Common myeloid progenitor, CD34-positive (primary cell): ENCODE measurements around the gene ANLN. TPM values are rescaled to one million over a fixed set of nuclear protein-coding genes. Genes with fewer than 3 reads are reported as not detected.

Experiments used
- CTCF ChIA-PET: fragments of 350-600 bp; sonication (Branson Sonifier 250); formaldehyde crosslinking; loops from one replicate; lab custom pipeline; 2021; ENCODE audit warnings: antibody characterized with exemption; lab: Charles Lee
- POLR2A ChIA-PET: fragments of 350-600 bp; sonication (Branson Sonifier 250); formaldehyde crosslinking; loops from one replicate; lab custom pipeline; 2021; ENCODE audit warnings: antibody characterized with exemption; lab: Charles Lee
- DNase-seq, 3 donors: peaks; one replicate each; pipeline versions ENCODE4 v3.0.0 to v3.0.0-alpha.2; 2013
- H3K27ac ChIP-seq, 2 experiments: 1 replicate in 1 of 2; 2 replicates in 1 of 2; pipeline ENCODE4 v1.7.0; 2013; ENCODE audit warnings: inconsistent platforms in 2 of 2, low read length in 2 of 2, mild to moderate bottlenecking in 2 of 2, low read depth in 1 of 2, moderate library complexity in 1 of 2; ENCODE audit not compliant: severe bottlenecking in 2 of 2, insufficient read depth in 1 of 2, poor library complexity in 1 of 2
- H3K27me3 ChIP-seq, 5 experiments: replicated peaks in 2 of 5; 1 replicate in 3 of 5; 2 replicates in 2 of 5; pipeline versions ENCODE4 v1.6.1 to v1.7.0; 2013; ENCODE audit warnings: low read length in 4 of 5, mild to moderate bottlenecking in 2 of 5, moderate library complexity in 2 of 5, inconsistent platforms in 1 of 5; ENCODE audit not compliant: insufficient read depth in 5 of 5, control insufficient read depth in 4 of 5
- H3K36me3 ChIP-seq, 4 experiments: 1 replicate in 2 of 4; 2 replicates in 2 of 4; pipeline versions ENCODE4 v1.6.1 to v1.7.0; 2013; ENCODE audit warnings: low read length in 3 of 4, control low read depth in 1 of 4, mild to moderate bottlenecking in 1 of 4; ENCODE audit not compliant: control insufficient read depth in 4 of 4, insufficient read depth in 4 of 4
- H3K4me1 ChIP-seq, 4 experiments: 1 replicate in 3 of 4; 2 replicates in 1 of 4; pipeline versions ENCODE4 v1.6.1 to v1.7.1; 2013; ENCODE audit warnings: low read length in 3 of 4, mild to moderate bottlenecking in 3 of 4, control low read depth in 1 of 4, inconsistent platforms in 1 of 4, moderate library complexity in 1 of 4; ENCODE audit not compliant: control insufficient read depth in 4 of 4, insufficient read depth in 4 of 4; ENCODE audit errors: control extremely low read depth in 1 of 4
- H3K4me3 ChIP-seq, 7 experiments: 1 replicate in 4 of 7; 2 replicates in 3 of 7; pipeline versions ENCODE4 v1.5.1 to v1.7.0; 2013; ENCODE audit warnings: mild to moderate bottlenecking in 7 of 7, low read length in 6 of 7, moderate library complexity in 6 of 7, inconsistent platforms in 2 of 7, low read depth in 2 of 7, control low read depth in 1 of 7; ENCODE audit not compliant: insufficient read depth in 4 of 7, control insufficient read depth in 1 of 7; ENCODE audit errors: extremely low read depth in 1 of 7
- H3K9me3 ChIP-seq, 5 experiments: 1 replicate in 4 of 5; 2 replicates in 1 of 5; pipeline versions ENCODE4 v1.6.1 to v1.7.1; 2013; ENCODE audit warnings: low read length in 4 of 5, mild to moderate bottlenecking in 2 of 5, inconsistent platforms in 1 of 5, low read depth in 1 of 5, moderate library complexity in 1 of 5; ENCODE audit not compliant: control insufficient read depth in 4 of 5, insufficient read depth in 2 of 5; ENCODE audit errors: control extremely low read depth in 1 of 5
- WGBS: methylation state at CpG from one replicate; pipeline ENCODE4 v1.1.5; 2013; ENCODE audit not compliant: insufficient coverage; 5-methylcytosine and 5-hydroxymethylcytosine counted together
- polyA plus RNA-seq: library from polyadenylated mRNA; unstranded; fragments of 120-200 nt; gene quantifications from one replicate; pipeline ENCODE4 v1.2.1, GENCODE V29; 2013

ANLN gene
- polyA plus RNA-seq, result 2.1 TPM

GRCh38 chr7:36389371-36390198, at the start of gene ANLN:
ANLN (plus strand) TSS chr7:36389862; CDS start chr7:36390027, 165 bp downstream.
- ChIA-PET CTCF (interaction anchor here (1.3 to 4.2 kb wide), 2 partner anchors 11 to 23 kb away, joined by 3 to 15 read pairs; a partner anchor contains a TSS), POLR2A (no interaction called here)

GRCh38 chr7:36343548-36343947, 46.1 kb upstream of the ANLN start:
- no peak for DNase-seq
- WGBS, result no CpG with 5 or more reads among the region's 1 CpG
- H3K36me3 ChIP-seq, result no peaks in the 10 kb centered on the region
- H3K4me1 ChIP-seq, result peaks cover 0 to 8% (median 4%) of the 10 kb centered on the region in 4 experiments
- POLR2A ChIA-PET, result no interaction called here
- H3K27ac ChIP-seq, result no peak overlapping the region
- CTCF ChIA-PET, result no interaction called here
- no peak overlapping the region for H3K4me3 ChIP-seq
- H3K27me3 ChIP-seq, result no peaks in the 10 kb centered on the region
- H3K9me3 ChIP-seq, result peaks cover 0 to 7% (median 0%) of the 10 kb centered on the region in 5 experiments

More at GRCh38 chr7:36389371-36390198, at the start of gene ANLN:
- H3K27ac ChIP-seq, result peak within 1 kb of the TSS in 1 of 2 experiments; percentile 69
- no peaks in the 10 kb centered on the region for H3K36me3 ChIP-seq
- DNase-seq, result peak; percentile 87 to 92 (median 91)
- H3K4me3 ChIP-seq, result peak within 1 kb of the TSS; percentile 88 to 99 (median 96)
- H3K9me3 ChIP-seq, result peaks cover 0 to 3% (median 0%) of the 10 kb centered on the region in 5 experiments
- 3% methylated on average over 58 of the region's 68 CpGs for WGBS
- peaks cover 10 to 34% (median 16%) of the 10 kb centered on the region in 4 experiments for H3K4me1 ChIP-seq
- no peaks in the 10 kb centered on the region for H3K27me3 ChIP-seq

GRCh38 chr7:36344622-36345021, 45.0 kb upstream of the ANLN start:
- WGBS, result 40% methylated on average over 2 of the region's 2 CpGs
- POLR2A ChIA-PET, result no interaction called here
- no peaks in the 10 kb centered on the region for H3K27me3 ChIP-seq
- no peak overlapping the region for H3K27ac ChIP-seq
- CTCF ChIA-PET, result no interaction called here
- H3K36me3 ChIP-seq, result no peaks in the 10 kb centered on the region
- peaks cover 0 to 8% (median 4%) of the 10 kb centered on the region in 4 experiments for H3K4me1 ChIP-seq
- peak in 2 of 3 donors; percentile 43 to 53 for DNase-seq
- H3K9me3 ChIP-seq, result peaks cover 0 to 7% (median 0%) of the 10 kb centered on the region in 5 experiments
- no peak overlapping the region for H3K4me3 ChIP-seq

- DNase-seq, result no peak
- ChIA-PET POLR2A (no interaction called here), CTCF (interaction anchor here (1.0 kb wide), 1 partner anchor 28 kb away, joined by 3 read pairs; no protein-coding TSS in a partner anchor)
- Histone ChIP-seq H3K27ac (no peak overlapping the region), H3K27me3 (no peaks in the 10 kb centered on the region), H3K36me3 (no peaks in the 10 kb centered on the region), H3K4me1 (peaks cover 0 to 8% (median 4%) of the 10 kb centered on the region in 4 experiments), H3K9me3 (peaks cover 0 to 7% (median 0%) of the 10 kb centered on the region in 5 experiments), H3K4me3 (no peak overlapping the region)
- WGBS, result 100% methylated on average over 1 of the region's 6 CpGs
Measured at GRCh38 chr7:36346260-36346831, 43.3 kb upstream of the ANLN start.

- no peak for DNase-seq
- Histone ChIP-seq H3K4me3 (no peak overlapping the region), H3K4me1 (peaks cover 0 to 8% (median 4%) of the 10 kb centered on the region in 4 experiments), H3K36me3 (no peaks in the 10 kb centered on the region), H3K27ac (no peak overlapping the region), H3K9me3 (peaks cover 0 to 5% (median 0%) of the 10 kb centered on the region in 5 experiments), H3K27me3 (no peaks in the 10 kb centered on the region)
- CTCF ChIA-PET, result interaction anchor here (0.8 to 2.1 kb wide), 2 partner anchors 9 to 16 kb away, joined by 3 to 5 read pairs; no protein-coding TSS in a partner anchor
- POLR2A ChIA-PET, result no interaction called here
Measured at GRCh38 chr7:36348256-36348655, 41.4 kb upstream of the ANLN start.

GRCh38 chr7:36348771-36349170, 40.9 kb upstream of the ANLN start:
- DNase-seq, result no peak
- no peaks in the 10 kb centered on the region for H3K27me3 ChIP-seq
- H3K4me3 ChIP-seq, result no peak overlapping the region
- CTCF ChIA-PET, result interaction anchor here (2.1 kb wide), 1 partner anchor 9 kb away, joined by 5 read pairs; no protein-coding TSS in a partner anchor
- no peaks in the 10 kb centered on the region for H3K36me3 ChIP-seq
- H3K27ac ChIP-seq, result no peak overlapping the region
- POLR2A ChIA-PET, result no interaction called here
- peaks cover 0 to 5% (median 0%) of the 10 kb centered on the region in 5 experiments for H3K9me3 ChIP-seq
- H3K4me1 ChIP-seq, result peaks cover 0 to 8% (median 4%) of the 10 kb centered on the region in 4 experiments
- WGBS, result 97% methylated on average over 3 of the region's 3 CpGs
